ENCODE results near the gene DAB1.

DAB1 gene

GRCh38 chr1:57063406-57064125, 360.3 kb downstream of the DAB1 start:
- no peak for ATAC-seq

- ATAC-seq = no peak
Measured at GRCh38 chr1:57061369-57061768, 362.5 kb downstream of the DAB1 start.

- no peak for ATAC-seq
Measured at GRCh38 chr1:57060451-57060850, 363.4 kb downstream of the DAB1 start.

- ATAC-seq = no peak
Measured at GRCh38 chr1:57058652-57059501, 365.0 kb downstream of the DAB1 start.

- no peak for ATAC-seq
Measured at GRCh38 chr1:57048856-57049255, 375.0 kb downstream of the DAB1 start.

GRCh38 chr1:57046462-57046861, 377.4 kb downstream of the DAB1 start:
- ATAC-seq = no peak

- ATAC-seq = no peak
Measured at GRCh38 chr1:57041901-57042300, 382.0 kb downstream of the DAB1 start.

- ATAC-seq = no peak
Measured at GRCh38 chr1:57040811-57041210, 383.0 kb downstream of the DAB1 start.

- no peak for ATAC-seq
Measured at GRCh38 chr1:57036641-57037579, 386.9 kb downstream of the DAB1 start.

GRCh38 chr1:57034713-57035112, 389.1 kb downstream of the DAB1 start:
- ATAC-seq = no peak

- peak in 1 of 2 donors; percentile 38 for ATAC-seq
Measured at GRCh38 chr1:57033222-57034001, 390.4 kb downstream of the DAB1 start.

- no peak for ATAC-seq
Measured at GRCh38 chr1:57026624-57027354, 397.1 kb downstream of the DAB1 start.

- no peak for ATAC-seq
Measured at GRCh38 chr1:57024855-57025254, 399.0 kb downstream of the DAB1 start.

- no peak for ATAC-seq
Measured at GRCh38 chr1:57024428-57024827, 399.4 kb downstream of the DAB1 start.

- ATAC-seq = no peak
Measured at GRCh38 chr1:57020216-57020615, 403.6 kb downstream of the DAB1 start.

- no peak for ATAC-seq
Measured at GRCh38 chr1:57019236-57019839, 404.5 kb downstream of the DAB1 start.

- no peak for ATAC-seq
Measured at GRCh38 chr1:57018119-57018518, 405.7 kb downstream of the DAB1 start.

GRCh38 chr1:57017717-57018116, 406.1 kb downstream of the DAB1 start:
- ATAC-seq = no peak

GRCh38 chr1:57017200-57017599, 406.7 kb downstream of the DAB1 start:
- ATAC-seq = no peak

GRCh38 chr1:57015071-57015470, 408.8 kb downstream of the DAB1 start:
- no peak for ATAC-seq

GRCh38 chr1:57013522-57013921, 410.3 kb downstream of the DAB1 start:
- no peak for ATAC-seq
